GM21529 (cell line): ENCODE results near the gene RASSF4.
"Not testable (repeated sequence)": the region's sequence is repeated elsewhere in the genome, so short reads cannot be mapped to it uniquely, and the experiment has no call there.

Experiments
- ATAC-seq: cut with Tn5 transposase; IDR thresholded peaks from one replicate; pipeline ENCODE4 v1.9.1; 2021; ENCODE audit not compliant: unreplicated experiment

Gene RASSF4

DNA sequence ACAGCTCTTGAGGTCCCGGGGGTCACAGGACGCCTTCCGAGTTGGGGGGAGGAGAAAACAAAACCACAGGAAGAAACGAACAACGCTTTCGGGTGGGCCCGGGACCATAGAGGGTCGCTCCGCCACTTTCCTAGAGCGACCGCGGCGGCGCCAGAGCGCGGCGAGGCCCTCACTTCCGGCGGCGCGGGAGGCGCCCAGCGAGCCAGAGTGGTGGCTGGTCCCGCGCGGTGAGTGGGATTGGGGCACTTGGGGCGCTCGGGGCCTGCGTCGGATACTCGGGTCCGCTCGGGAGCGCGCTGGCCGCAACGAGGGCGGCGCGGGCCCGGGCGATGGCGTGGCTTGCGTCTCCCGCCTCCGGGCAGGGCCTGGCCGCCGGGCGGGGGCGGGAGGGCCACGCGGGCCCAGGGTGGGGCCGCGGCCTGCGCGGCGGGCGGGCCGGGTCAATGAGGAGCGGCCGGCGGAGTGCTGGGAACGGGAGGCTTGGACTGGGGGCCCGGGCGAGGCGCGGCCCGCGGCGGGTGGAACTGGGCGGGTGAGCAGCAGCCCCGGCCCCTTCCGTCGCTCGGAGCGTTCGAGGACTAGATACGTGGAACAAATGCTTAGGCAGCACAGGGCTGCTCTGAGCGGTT, 41.3 kb downstream of the RASSF4 start, which contains the start of gene ZNF22:
Gene ZNF22, plus strand, starts transcription at position 172 of the 629 bp plus-strand sequence. CDS start 2,446 bp downstream, outside the sequence.
- peak; percentile 72 for ATAC-seq

DNA sequence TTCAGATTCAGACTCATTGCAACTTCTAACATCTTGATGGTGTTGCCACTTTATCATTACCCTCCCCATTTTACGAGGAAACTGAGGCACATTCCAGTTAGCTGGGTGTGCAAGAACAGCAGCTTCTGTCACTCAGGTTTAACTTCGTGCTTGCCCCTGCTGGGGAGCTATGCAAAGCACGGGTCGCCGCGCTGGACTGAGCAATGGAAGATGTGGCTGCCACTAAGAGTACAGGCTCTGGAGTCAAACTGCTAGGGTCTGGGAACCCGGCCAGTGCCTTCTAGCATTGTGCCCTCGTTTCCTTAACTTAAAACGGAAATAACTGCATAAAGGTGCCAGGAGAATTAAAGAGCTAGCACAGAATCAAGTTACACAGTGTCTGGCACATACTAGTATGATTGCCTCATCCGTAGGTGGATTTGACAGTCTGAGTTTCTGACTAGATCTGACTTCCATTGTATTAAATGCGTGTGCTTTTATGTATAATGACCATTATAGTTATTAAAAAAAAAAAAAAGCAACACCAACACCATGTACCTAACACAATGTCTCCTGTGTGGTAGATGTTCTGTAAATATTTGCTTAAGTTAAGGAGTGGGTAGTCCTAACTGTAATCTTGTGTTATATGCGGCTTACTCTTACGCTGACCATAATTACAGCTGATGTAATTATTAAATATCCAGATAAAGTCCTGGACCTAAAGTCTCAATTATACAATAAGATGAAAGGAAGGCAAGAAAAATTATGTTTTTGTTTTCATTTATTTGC, 42.0 kb downstream of the RASSF4 start:
- peak; percentile 77 for ATAC-seq

DNA sequence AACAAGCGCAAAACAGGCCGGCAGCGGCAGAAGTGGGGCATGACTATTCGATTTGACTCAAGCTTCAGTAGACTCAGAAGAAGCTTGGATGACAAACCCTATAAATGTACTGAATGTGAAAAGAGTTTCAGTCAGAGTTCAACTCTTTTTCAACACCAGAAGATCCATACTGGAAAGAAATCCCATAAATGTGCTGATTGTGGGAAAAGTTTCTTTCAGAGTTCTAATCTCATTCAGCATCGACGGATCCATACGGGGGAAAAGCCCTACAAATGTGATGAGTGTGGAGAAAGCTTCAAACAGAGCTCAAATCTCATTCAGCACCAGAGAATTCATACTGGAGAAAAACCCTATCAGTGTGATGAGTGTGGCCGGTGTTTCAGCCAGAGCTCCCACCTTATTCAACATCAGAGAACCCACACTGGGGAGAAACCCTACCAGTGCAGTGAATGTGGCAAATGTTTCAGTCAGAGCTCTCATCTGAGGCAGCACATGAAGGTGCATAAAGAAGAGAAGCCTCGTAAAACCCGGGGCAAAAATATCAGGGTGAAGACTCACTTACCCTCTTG, 43.9 kb downstream of the RASSF4 start:
- no peak for ATAC-seq

DNA sequence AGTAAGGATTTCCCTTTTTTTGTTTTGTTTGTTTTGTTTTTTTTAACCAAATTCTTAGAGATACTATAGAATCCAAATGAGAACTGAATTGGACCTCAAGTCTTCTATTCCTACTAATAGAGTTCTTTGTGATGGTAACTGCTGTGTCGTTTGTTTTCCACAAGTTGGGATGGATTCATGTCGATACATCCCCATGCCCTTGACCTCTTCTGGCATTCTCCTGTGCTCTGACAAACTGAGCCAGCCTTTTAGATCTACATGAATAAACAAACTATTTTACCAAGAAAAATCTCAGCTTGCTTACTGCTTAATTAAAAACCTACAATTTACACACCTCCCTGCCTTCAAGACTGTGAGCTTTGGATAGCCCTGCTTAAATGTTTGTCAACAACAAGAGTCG, 45.1 kb downstream of the RASSF4 start:
- no peak for ATAC-seq

DNA sequence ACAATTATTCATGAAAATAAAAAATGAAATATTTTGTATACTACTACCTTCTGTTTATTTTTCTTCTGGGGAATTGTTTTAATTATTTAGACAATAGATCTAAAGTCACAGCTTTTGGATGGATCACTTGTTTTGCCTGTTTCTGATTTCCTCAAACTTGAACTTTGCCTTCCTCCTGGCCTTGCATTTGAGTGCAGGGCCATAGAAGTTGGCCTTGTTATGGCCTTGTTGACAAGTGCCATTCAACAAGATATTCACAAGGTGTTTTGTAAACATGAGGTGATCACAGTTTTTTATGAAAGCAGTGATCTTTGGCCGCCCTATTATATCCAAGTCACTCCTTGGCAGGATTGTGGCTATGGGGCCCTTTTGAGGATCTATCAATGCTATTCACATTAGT, 45.7 kb downstream of the RASSF4 start:
- no peak for ATAC-seq

DNA sequence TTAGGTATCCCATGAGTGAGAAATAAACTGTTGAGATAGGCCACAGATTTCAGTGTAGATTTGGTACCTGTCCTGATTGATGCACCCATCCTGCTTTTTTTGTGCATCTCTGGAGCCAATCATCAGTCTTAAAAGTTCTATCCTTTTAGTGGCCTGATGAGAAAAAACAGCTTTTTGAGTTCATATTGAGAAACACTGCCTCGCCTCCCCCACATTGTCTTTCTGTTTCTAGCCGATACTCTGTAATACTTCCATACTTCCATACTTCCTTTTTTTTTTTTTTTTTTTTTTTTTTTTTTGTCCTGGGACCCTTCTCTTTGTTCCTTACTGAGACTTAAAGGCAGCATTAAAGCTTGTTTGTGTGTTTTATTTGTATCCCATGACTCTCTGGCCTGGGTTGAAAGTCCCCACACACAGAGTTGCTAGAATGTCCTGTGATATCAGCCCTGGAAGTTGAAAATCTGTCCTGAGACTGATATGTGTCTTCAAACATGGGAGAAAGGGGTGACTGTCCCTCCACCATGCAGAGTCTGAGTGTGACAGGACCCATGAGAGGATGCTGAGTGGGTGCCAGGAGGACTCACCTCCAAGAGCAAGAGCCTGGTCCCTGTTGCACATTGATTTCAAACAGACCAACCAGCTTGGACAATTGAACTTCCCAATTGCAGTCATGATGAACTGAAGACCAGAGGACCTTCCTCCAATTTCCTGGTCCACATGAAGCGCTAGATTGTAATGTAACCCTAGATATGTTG, 46.9 kb downstream of the RASSF4 start:
- no peak for ATAC-seq

DNA sequence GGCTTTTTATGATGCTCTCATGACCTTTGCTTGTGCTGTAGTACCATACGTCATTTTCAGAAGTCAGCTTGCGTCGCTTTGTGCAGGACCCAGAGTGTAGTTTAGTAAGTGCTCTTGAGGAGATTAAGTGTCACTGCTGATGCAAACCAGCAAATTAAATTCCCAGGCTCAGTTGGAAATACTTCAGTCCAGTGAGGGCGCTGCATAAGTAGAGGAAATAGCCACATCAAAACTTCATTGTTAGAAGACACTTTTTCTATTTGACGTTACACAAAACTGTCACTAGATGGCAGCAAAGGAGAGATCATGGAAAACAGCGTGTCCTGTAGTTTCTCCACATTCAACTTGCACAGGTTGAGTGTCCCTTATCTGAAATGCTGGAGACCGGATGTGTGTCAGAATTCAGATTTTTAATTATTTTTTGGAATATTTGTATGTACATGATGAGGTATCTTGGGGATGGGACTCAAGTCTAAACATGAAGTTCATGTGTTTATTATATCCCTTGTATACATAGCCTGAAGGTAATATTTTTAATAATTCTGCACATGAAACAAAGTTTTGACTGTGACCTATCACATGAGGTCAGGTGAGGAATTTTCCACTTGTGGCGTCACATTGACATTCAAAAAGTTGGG, 49.0 kb downstream of the RASSF4 start:
- peak; percentile 89 for ATAC-seq

DNA sequence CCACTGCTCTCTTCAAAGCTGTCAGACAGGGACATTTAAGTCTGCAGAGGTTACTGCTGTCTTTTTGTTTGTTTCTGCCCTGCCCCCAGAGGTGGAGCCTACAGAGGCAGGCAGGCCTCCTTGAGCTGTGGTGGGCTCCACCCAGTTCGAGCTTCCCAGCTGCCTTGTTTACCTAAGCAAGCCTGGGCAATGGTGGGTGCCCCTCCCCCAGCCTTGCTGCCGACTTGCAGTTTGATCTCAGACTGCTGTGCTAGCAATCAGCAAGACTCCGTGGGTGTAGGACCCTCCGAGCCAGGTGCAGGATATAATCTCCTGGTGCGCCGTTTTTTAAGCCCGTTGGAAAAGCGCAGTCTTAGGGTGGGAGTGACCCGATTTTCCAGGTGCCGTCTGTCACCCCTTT, 55.0 kb downstream of the RASSF4 start:
- ATAC-seq, result not testable (repeated sequence)

DNA sequence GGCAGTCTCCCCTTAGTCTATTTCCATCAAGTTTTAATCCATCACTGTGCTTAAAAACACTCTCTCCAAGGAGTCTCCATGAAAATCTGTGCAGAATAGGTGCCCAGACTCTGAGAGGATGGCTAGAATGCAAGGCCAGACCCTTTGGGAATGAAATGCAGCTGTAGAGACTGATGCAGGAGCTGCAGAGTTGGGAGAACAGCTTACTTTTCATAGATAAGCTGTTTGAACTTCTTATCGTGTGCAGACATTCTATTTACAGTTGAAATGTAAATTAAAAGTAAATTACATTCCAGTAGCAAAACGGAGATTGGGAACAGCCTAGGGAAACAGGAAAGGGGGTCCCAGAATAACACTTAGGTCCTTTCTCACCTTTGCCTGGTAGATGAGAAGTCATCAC, 56.0 kb downstream of the RASSF4 start:
- ATAC-seq, result no peak

DNA sequence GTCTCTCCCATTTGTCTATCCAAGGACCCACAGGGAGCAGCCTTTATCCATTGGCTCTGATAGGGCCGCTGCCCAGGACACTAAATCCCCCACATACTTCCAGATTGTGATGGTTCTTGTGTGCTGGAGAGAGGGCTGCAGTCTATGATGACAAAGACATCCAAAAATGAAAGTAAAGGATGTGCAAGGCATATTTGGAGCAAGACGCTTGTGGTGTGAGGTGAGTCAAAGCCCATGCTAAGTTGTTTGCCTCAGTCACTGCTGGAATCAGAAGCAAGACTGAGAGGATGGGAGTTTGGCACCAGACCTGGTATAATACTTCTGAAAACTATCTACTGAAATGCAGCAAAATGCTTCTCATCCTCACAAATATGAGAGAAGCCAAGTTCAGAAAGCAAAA, 63.8 kb downstream of the RASSF4 start:
- ATAC-seq, result no peak

DNA sequence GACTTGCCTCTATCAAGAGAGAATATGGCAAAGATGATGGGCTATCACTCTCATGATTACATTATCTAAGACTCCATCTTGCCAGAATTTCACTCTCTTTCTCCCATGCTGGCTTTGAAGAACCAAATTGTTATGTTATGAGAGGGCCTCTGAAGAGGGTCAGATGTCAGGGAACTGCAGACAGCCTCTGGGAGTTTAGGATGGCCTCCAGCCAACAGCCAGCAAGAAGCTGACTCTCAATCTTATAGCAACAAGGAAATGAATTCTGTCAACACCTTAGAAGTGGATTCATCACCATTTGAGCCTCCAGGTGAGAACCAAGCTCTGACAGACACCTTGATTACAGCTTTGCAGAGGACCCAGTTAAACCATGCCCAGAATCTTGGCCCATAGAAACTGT, 74.7 kb downstream of the RASSF4 start:
- no peak for ATAC-seq

DNA sequence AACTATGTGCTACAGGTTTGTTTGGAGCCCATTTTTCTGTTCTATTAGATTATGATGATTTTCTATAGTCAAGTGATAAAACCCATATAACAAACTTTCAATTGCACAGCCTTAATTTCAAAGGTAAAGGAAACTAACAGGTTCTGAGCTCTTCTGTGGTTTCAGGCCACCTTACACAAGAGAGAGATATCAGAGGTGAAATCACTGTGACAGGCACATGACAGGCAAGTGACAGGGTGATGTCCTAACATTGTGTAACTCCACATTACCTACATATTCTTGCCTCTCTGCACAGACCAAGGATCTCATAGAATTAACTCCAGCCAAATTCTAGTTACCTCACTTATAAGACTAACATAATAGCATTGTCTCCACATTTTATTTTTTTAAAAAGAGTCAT, 76.1 kb downstream of the RASSF4 start:
- no peak for ATAC-seq

DNA sequence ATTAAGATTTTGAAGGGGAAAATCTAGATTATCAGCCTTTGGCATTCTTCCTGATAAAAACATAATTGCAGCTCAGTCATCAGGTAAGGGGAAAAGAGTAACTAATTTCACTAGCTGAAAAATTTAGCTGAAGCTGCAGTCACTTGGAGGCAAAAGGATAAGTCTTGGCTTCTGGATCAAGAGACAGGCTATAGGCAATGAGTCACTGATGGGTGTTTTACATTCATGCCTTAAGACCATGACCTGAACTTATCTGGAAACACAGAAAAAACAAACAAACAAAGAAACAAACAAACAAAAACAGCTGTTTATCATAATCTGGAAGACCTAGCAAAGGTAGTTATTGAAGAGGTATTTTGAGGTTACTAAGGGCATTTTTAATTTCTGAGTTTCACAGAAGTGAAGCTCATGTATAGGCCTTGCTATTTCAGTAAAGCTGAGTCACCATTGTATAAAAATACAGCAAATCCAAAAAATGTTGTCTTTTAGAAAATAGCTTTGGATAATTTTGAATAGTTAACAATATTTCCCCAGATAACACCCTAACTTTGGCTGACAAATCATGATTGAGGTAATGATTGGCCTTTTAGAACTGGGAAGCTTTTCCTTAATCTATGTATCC, 81.4 kb downstream of the RASSF4 start:
- no peak for ATAC-seq

DNA sequence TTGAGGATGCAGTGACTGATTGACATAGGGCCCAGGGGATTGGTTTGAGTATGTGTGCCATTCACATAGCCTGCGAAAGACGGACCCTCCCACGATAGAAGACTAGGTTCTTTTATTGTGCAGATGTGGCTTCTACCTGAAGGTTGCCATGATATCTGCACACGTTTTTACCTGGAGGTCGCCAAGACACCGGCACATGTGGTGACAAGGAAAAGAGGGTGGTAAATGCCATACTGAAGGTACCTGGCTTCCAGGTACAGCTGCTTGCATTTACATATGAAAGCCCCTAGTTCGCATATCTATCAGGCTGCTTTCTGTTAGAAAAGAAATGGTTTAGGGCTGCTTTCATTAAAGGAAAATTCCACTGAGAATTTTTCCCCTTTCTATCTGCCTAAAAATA, 84.7 kb downstream of the RASSF4 start:
- ATAC-seq, result no peak
